ENCODE data around the gene DBNDD2.
A peak's percentile ranks its signal among the peaks of the same experiment; 100 is the strongest.

Gene DBNDD2

DNA sequence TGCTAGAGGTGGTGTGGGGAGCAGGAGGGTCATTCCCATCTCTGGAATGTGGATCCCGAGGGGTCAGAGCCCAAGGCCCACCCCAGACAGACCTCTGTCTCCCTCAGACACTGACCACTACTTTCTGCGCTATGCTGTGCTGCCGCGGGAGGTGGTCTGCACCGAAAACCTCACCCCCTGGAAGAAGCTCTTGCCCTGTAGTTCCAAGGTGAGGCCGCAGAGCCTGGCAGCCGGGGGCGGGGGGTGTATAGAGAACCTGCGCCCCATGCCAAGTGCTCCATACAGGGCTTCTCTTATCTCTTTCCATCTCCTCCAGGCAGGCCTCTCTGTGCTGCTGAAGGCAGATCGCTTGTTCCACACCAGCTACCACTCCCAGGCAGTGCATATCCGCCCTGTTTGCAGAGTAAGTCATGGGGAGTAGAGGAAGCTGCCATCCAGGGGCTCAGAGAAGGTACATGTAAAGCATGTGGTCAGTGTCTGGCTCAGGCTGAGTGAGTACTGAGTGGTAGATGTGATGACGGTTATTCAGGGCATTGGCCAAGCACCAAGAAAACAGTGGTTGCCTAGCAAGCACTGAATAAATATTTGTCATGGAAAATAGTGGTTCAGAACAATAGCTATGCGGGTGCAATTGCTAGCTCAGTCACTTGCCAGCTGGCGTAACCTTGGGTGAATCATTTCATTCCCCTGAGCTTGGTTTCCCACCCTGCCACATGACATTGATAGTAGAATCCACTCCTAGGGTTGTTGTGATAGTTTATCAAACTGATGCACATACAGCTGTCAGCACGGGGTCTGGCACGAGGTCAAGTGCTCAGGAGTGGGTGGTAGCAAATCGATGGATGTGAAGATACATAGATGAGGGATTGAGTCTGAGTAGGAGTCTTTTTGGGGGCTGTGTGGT, 11.4 kb downstream of the DBNDD2 start:
- peak; percentile 89 for DNase-seq (ENCODE audit: low spot score)

DNA sequence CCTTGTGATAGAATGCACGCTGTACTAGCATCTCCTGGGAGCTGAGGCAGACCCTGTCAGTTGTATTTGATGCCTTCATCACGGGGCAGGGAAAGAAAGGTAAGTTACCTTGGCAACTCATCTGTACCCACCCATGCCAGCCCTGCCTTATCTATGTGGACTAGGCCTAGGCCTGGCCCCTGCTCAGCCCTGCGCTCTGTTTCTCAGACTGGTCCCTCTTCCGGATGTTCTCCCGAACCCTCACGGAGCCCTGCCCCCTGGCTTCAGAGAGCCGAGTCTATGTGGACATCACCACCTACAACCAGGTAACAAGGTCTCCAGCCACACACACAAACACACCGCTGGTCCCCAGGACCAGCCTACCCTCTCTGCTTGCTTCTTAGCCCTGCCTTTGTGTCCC, 12.0 kb downstream of the DBNDD2 start:
- DNase-seq (ENCODE audit: low spot score), result no peak

DNA sequence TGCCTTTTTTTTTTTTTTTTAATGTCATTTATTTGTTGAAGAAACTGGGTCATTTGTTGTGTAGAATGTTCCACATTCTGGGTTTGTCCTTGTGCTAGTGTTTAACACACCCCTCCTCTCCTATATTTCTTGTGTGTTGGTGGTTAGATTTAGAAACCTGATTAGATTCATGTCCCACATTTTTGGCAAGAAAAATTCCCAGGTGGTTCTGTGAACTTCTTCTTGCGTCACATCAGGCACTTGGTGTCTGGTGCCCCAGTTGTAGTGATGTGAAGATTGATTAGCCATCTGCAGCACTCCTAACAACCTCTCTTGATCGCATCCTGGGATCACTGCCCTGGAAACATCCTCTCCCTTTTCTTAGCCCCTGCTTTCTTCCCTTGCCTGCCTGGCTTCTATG, 15.6 kb downstream of the DBNDD2 start:
- no peak for DNase-seq (ENCODE audit: low spot score)

DNA sequence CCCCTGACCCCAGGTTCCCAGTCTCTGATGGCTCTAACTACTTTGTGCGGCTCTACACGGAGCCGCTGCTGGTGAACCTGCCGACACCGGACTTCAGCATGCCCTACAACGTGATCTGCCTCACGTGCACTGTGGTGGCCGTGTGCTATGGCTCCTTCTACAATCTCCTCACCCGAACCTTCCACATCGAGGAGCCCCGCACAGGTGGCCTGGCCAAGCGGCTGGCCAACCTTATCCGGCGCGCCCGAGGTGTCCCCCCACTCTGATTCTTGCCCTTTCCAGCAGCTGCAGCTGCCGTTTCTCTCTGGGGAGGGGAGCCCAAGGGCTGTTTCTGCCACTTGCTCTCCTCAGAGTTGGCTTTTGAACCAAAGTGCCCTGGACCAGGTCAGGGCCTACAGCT, 17.5 kb downstream of the DBNDD2 start:
- no peak for DNase-seq (ENCODE audit: low spot score)

DNA sequence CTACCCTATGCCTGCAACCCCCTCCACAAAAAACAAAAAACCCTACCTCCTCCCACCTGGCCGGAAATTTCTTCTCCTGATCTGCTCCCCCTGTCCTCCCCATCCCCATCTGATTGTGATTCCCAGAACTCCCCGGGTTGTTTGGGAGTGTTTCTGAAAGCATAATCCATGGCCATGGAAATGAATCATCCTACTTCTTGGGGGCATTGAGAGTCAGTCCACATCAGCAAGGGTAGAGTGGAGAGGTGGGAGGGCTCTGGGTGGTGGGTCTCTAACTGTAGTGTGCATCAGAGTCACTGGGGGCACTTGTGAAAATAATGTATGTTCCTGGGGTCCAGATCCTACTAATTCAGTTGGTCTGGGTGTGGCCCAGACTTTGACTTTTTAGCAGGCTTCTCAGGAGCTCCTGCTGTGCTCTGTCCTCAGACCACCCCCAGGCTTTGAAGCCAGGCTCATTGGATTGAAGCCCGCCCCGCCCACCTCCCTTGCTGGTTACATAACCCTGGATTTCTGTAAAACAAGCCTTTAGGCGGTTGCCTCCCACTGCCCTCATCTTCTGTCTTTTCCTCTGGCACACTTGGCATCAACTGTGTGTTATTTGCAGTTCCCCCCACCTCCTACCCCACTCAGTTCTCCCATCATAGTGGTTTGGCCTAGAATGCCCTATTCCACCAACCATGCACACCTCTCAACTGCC, 18.4 kb downstream of the DBNDD2 start:
- no peak for DNase-seq (ENCODE audit: low spot score)

DNA sequence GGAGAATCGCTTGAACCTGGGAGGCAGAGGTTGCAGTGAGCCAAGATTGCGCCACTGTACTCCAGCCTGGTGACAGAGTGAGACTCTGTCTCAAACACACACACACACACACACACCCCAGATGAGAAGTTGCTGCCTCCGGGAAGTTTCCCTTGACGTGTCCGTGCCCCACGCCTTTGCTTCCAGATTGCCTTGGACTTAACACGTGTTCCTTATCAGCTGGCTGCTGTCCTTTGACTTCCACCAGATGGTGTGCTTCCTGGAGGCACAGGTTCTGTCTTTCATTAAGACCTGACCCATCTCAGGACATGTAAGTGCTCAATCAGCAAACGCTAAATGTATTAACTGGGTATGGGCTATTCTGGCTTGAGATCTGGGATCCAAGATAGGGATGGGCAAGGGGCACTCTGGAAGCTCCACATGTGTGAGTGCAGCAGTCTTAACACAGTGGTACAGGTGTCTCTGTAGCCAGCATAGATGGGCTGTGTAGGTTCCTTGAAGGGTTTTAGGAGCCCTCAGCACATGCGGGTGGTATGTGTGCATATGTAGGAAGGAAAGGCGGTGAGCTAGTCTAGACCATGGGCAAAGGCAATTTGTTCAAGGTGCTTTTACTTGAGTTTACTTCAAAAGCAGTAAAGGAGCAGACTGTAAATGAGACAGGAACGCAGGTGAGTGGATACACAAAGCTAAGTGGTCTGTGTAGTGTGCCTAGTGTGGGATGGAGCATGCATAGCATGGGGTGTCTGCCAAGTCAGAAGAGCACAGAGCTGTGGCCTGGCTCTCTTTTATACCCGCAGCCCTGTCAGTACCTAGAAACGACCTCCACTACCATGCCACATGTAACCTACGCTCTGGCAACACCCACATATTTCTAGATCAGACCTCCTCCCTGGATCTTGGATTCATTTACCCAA, 19.4 kb downstream of the DBNDD2 start:
- no peak for DNase-seq (ENCODE audit: low spot score)

DNA sequence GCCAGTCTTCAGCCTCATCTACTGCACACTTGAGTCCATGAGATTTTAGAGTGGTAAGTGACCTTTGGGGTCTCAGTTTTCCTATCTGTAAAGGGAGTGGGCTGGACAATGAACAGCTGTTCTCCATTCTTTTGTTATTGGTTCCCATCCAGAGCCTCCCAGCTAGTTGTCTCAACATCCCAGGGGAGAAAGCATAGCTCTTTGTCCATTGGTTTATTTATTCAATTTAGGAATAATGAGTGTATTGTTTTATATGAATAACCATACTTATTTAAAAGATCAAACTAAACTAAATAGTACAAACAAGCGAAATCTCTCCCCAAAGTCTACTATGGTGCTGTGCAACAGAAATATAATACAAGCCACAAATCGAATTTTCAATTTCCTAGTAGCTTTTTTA, 21.5 kb downstream of the DBNDD2 start:
- DNase-seq (ENCODE audit: low spot score), result no peak

DNA sequence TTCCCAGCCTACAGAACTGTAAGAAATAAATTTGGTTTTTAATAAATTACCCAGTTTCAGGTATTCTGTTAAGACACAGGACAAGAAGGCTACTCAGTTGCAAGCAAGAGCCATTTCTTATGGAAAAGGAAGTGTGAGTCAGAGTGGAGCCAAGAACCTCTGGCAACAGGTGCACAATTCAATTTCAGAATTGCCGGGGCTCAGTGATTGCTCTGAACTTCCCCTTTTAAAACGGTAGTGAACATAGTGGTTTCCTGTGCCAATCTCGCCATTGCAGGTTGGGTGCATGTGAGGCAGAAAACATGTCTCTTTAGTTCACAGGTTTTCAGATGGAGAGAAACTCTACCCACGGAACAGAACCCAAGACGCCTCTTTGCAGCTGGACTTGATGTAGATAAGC, 24.2 kb downstream of the DBNDD2 start:
- no peak for DNase-seq (ENCODE audit: low spot score)

DNA sequence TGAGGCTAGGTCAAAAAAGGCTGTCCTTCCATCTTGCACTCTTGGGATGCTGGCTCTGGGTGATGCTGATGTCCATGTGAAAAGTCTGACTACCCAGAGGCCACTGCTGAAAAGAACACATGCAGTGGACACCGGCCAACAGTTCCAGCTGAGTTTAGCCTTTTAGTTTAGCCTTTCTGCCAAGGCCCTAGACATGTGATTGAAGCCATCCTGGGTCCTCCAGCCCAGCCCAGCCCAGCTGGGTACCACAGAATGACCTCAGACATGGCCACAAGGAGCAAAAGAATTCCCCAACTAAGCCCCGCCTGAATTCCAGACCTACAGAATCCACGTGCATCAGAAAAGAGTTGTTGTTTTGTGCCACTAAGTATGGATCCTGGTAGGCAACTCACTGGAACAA, 25.2 kb downstream of the DBNDD2 start:
- DNase-seq (ENCODE audit: low spot score), result peak; percentile 61

DNA sequence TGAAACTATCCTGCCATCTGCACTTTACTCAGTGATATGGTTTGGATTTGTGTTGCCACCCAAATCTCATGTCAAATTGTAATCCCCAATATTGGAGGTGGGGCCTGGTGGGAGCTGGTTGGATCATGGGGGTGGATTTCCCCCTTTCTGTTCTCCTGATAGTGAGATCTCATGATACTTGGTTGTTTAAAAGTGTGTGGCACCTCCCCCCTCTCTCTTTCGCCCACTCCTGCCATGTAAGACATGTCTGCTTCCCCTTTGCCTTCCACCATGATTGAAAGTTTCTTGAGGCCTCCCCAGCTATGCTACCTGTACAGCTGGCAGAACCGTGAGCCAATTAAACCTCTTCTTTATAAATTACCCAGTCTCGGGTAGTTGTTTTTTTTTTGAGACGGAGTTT, 25.9 kb downstream of the DBNDD2 start:
- DNase-seq (ENCODE audit: low spot score), result no peak

DNA sequence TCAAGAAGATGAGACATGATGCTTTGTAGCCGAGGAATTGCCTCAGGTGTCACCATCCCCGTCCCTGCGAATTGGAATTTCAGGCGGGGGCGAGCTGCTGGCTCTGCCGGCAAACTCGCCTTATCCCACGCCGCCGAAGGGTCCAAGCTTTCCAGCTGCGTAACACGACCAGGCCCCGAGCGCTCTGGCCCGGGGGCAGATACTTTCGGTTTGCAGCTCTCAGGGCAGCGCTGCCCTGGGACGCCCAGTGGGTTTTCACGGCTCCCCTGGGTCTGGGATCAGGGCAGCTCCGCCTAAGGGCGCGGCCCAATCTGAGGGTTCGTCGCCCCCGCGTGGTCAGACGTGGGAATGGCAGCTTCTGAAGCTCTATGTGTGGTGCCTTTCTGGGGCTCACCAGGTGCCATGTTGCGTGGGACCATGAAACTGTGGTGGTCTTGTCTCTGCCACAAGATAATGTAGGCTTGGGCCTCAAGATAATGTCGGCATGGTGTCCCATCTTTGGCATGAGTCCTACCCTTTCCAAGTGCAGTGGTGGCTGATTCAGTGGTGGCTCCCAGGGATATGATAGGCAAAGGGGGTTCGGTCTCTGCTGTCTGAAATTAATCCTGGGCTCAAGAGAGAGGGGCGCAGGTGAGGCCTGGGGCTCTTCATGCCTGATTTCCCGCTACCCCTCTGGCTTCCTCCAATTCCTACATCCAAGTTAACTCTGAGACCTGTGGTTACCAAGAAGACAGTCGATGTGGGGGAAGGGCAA, 28.8 kb downstream of the DBNDD2 start:
- DNase-seq (ENCODE audit: low spot score), result peak; percentile 94

DNA sequence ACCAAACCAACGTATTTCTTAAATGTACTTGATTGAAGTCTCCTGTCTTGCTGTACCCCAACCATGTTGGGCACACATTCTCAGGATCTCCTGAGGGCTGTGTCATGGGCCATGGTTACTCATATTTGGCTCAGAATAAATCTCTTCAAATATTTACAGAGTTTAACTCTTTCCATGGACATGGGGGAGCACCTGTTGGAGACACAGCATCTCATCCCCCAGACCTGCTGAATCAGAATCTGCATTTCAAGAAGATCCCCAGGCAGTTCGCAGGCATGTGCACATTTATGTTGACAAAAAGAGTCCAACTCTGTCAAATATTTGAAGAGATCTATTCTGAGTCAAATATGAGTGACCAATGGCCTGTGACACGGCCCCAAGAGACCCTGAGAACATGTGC, 32.3 kb downstream of the DBNDD2 start:
- no peak for DNase-seq (ENCODE audit: low spot score)

DNA sequence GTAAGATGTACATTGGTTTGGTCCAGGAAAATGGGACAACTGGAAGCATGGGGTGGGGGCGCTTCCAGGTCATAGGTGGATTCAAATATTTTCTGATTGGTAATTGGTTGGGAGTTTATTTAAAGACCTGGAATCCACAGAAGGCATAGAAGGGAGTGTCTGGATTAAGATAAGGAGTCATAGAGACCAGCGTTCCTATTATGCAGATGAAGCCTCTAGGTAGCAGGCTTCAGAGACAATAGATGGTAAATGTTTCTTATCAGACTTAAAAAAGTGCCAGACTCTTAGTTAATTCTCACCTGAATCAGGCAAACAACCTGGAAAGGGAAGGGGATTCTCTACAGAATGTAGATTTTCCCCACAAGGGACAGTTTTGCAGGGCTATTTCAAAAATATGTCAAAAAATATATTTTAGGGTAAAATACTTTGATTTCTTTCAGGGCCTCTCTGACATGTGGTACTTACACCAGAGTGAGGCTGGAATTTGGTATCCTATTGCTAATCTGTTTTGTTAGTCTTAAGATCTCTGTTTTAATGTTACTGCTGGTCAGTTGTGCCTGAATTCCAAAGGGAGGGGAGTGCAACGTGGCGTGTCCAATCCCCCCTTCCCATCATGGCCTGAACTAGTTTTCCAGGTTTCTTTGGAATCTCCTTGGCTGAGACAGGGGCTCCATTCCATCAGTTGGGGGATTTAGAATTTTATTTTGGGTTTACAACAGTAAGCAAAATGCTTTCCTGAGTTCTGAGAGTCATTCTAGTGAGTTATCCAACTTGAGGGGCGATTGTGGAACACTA, 33.0 kb downstream of the DBNDD2 start:
- no peak for DNase-seq (ENCODE audit: low spot score)

DNA sequence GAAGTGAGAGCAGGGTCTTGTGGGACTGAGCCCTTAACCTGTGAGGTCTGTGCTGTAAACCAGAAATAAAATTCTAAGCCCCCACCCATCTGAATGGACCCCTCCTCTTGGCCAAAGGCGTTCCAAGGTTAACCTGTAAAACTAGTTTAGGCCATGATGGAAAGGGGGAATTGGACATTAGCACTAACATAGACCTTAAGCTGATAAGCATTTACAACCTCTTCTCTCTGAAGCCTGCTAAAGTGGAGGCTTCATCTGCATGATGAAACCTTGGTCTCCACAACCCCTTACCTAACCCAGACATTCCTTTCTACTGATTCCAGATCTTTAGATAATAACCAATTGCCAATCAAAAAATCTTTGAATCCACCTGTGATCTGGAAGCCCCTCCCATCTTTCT, 33.7 kb downstream of the DBNDD2 start:
- DNase-seq (ENCODE audit: low spot score), result no peak

DNA sequence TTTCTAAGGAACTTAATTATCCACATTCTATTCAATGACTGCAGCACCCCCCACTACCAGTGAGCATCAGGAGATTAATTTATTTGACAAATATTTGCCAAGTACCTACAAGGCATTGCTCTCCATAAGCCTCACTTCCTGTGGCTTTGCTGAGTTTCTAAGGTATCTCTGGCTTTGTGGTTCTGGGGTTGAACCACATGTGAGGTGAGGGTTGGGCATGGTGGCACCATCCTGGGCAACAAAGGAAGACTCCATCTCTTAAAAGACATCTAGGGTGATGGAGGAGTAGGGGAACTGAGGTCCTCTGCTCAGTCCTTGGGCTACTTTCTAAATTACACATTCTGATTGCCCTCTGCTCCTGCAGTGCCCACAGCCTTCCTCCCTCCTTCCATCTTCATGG, 36.0 kb downstream of the DBNDD2 start:
- DNase-seq (ENCODE audit: low spot score), result no peak

DNA sequence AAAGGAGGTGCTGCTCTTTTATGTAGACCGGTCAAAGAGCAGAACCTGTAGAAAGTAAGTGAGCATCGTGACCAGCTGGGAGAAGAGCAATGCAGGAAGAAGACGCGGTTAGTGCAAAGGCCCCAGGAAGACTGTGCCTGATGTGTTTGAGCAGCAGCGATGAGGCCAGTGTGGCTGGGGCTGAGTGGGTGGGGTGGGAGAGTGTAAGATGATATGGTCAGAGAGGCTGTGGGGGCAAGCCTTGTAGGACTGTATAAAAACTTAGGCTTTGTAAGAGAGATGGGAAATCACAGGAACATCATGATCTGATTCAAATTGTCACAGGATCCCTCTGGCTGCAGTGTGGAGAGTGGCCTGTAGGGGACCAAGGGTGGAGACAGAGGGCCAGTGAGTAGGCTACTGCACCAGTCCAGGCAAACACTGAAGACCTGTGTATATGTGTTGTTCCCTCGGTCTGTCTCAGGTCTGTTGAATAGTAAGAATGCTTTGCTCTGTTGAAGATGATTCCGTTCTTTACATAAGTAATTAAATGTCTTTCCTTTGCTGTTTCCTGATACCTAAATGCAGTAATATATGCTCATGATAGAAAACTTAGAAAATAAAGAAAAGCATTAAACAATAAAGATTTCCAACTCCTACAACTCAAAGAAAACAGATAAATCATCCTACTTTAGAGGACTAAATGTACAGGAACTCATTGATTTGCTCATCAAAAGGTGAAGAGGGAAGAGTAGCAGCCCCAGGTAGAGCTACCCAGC, 37.9 kb downstream of the DBNDD2 start:
- DNase-seq (ENCODE audit: low spot score), result peak; percentile 54

DNA sequence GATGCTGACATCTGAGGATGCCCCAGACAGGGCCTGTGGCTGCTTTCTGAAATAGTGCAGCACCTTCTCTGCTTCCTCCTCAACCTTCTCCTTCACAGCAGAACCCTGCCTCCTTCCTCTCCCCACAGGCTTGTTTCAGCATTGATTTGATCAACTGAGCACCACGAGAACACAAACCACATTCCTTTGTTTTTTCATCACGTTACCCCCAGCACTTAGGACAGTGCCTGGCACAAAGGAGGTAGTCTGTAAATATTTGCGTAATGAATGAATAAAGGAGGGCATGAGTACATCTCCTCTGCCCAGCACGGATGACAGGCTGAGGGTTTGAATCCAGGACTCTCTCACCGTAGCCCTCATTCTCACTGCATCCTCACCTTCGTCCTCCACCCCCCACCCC, 40.2 kb downstream of the DBNDD2 start:
- no peak for DNase-seq (ENCODE audit: low spot score)

DNA sequence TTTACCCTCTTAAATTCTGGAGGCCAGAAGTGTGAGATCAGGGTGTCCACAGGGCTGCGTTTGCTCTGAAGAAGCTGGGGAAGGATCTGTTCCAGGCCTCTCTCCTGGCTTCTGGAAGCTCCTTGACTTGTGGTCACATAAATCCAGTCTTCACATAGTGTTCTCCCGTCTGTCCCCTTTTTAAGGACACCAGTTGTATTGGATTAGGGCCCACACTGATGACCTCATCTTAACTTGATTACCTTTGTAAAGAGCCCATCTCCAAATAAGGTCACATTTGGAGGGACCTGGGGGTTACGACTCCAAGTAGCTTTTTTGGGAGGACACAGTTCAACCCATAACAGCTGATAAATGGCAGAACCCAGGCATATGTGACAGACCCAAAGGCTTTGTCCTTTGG, 41.4 kb downstream of the DBNDD2 start:
- no peak for DNase-seq (ENCODE audit: low spot score)

DNA sequence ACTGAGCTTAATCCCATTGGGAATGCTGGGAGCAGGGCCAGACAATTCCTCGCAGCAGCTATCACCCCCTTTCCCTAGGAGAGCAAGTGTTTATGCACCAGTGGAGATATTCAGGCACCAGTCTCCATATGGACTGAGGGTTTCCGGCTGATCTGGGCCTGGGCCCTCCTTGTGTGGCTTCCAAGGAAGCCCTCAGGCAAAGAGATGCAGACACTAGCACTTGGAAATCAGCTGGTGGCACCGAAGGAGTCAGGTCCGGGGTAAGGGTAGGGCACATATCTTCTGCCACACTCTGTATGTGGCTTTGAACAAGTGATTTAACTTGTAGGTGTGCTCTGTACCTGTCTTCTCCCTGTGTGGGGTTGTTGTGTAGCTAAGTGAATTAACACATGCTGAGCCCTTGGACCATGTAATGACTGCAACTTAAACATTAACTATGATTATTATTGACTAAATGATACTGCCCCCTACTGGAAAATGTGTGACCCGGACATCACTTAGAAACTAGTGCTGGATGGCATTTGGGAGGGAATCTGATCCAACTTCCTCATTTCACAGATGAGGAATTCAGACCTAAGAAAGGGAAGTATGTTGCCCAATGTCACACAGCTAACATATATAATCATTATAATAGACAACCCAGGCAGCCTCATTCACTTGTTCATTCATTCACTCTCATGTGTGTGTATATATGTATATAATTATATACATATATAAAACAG, 42.2 kb downstream of the DBNDD2 start:
- peak; percentile 61 for DNase-seq (ENCODE audit: low spot score)

Data from AG20443 (cell line).